IMR-90 (cell line): ENCODE measurements around the gene FBXW7. TPM values are rescaled to one million over a fixed set of nuclear protein-coding genes. Genes with fewer than 3 reads are reported as not detected.

Source experiments
- ATAC-seq: fragments of 200-7000 bp; cut with Tn5 transposase; 2 replicates; pipeline ENCODE4 v1.9.1; 2020; ENCODE audit warnings: low read depth, mild to moderate bottlenecking, moderate library complexity
- BruUV-seq: library from RNA; stranded (reverse); fragments of 400-500 nt; replicated peaks from 2 replicates; lab custom pipeline; 2021; lab: Mats Ljungman, UMichigan
- CTCF ChIA-PET: fragments of 300-600 bp; formaldehyde crosslinking; extraction: SDS; loops from one replicate; lab custom pipeline; 2021; ENCODE audit warnings: antibody characterized with exemption; lab: Yijun Ruan, JAX
- POLR2A ChIA-PET: fragments of 300-600 bp; sonication (Branson Sonifier 250); formaldehyde crosslinking; loops from one replicate; lab custom pipeline; 2022; ENCODE audit warnings: antibody characterized with exemption; ENCODE audit not compliant: unreplicated experiment; lab: Charles Lee
- DNase-seq: peaks from one replicate; pipeline ENCODE4 v3.0.0; 2013
- H2AFZ ChIP-seq: replicated peaks from 2 replicates; pipeline ENCODE3; 2013; ENCODE audit warnings: low read length, mild to moderate bottlenecking; ENCODE audit not compliant: poor library complexity
- H2AK5ac ChIP-seq: 2 replicates; pipeline ENCODE4 v1.6.1; 2013; ENCODE audit warnings: low read depth, low read length, inconsistent platforms
- H2AK9ac ChIP-seq: replicated peaks from 2 replicates; pipeline ENCODE3; 2013; ENCODE audit warnings: mild to moderate bottlenecking, low read depth, low read length, moderate library complexity; ENCODE audit not compliant: poor library complexity
- H2BK120ac ChIP-seq: 2 replicates; pipeline ENCODE4 v1.6.1; 2013; ENCODE audit warnings: low read depth, low read length, inconsistent platforms
- H2BK15ac ChIP-seq: 3 replicates; pipeline ENCODE4 v1.6.1; 2013; ENCODE audit warnings: low read depth, low read length, inconsistent platforms
- H2BK20ac ChIP-seq: 2 replicates; pipeline ENCODE4 v1.6.1; 2013; ENCODE audit warnings: low read depth, mild to moderate bottlenecking, inconsistent platforms, low read length, moderate library complexity
- H2BK5ac ChIP-seq: 2 replicates; pipeline ENCODE4 v1.6.1; 2013; ENCODE audit warnings: mild to moderate bottlenecking, low read depth, low read length, inconsistent platforms; ENCODE audit not compliant: poor library complexity, severe bottlenecking
- H3K14ac ChIP-seq: replicated peaks from 2 replicates; pipeline ENCODE4 v1.6.1; 2013; ENCODE audit warnings: low read depth, low read length, inconsistent platforms
- H3K18ac ChIP-seq: 2 replicates; pipeline ENCODE4 v1.6.1; 2013; ENCODE audit warnings: low read depth, low read length, control low read depth
- H3K23ac ChIP-seq: 2 replicates; pipeline ENCODE4 v1.6.1; 2013; ENCODE audit warnings: low read depth, low read length, inconsistent platforms
- H3K27ac ChIP-seq: 2 replicates; pipeline ENCODE4 v1.5.1; 2013; ENCODE audit warnings: mild to moderate bottlenecking, control low read depth, low read length; ENCODE audit not compliant: insufficient read depth
- H3K27me3 ChIP-seq: 2 replicates; pipeline ENCODE4 v1.6.1; 2013; ENCODE audit warnings: low read length; ENCODE audit not compliant: control insufficient read depth, insufficient read depth
- H3K36me3 ChIP-seq: 2 replicates; pipeline ENCODE4 v1.6.1; 2013; ENCODE audit warnings: low read length, mixed read lengths; ENCODE audit not compliant: control insufficient read depth, insufficient read depth
- H3K4ac ChIP-seq: 2 replicates; pipeline ENCODE4 v1.6.1; 2013; ENCODE audit warnings: low read depth, low read length, inconsistent platforms
- H3K4me1 ChIP-seq: 2 replicates; pipeline ENCODE4 v1.6.1; 2013; ENCODE audit warnings: low read length, mixed read lengths; ENCODE audit not compliant: control insufficient read depth, insufficient read depth
- H3K4me2 ChIP-seq: 2 replicates; pipeline ENCODE4 v1.6.1; 2013; ENCODE audit warnings: low read depth, mild to moderate bottlenecking, control low read depth, low read length, moderate library complexity
- H3K4me3 ChIP-seq: 2 replicates; pipeline ENCODE4 v1.5.1; 2013; ENCODE audit warnings: low read depth, mild to moderate bottlenecking, control low read depth, low read length, moderate library complexity; ENCODE audit not compliant: insufficient read depth
- H3K56ac ChIP-seq: 2 replicates; pipeline ENCODE4 v1.6.1; 2013; ENCODE audit warnings: low read length, inconsistent platforms; ENCODE audit not compliant: insufficient read depth; ENCODE audit errors: extremely low read depth
- H3K79me1 ChIP-seq, 2 experiments: 2 replicates each; pipeline ENCODE4 v1.6.1; 2013; ENCODE audit warnings: low read length in 2 of 2, inconsistent platforms in 1 of 2, low read depth in 1 of 2
- H3K9ac ChIP-seq: 2 replicates; pipeline ENCODE4 v1.6.1; 2013; ENCODE audit warnings: low read depth, low read length, control low read depth
- H3K9me1 ChIP-seq: 2 replicates; pipeline ENCODE4 v1.6.1; 2013; ENCODE audit warnings: low read length, inconsistent platforms; ENCODE audit not compliant: insufficient read depth
- H3K9me3 ChIP-seq: 2 replicates; pipeline ENCODE4 v1.6.1; 2013; ENCODE audit warnings: low read length; ENCODE audit not compliant: control insufficient read depth, insufficient read depth
- H4K20me1 ChIP-seq: 2 replicates; pipeline ENCODE4 v1.6.1; 2013; ENCODE audit warnings: low read length, inconsistent platforms; ENCODE audit not compliant: insufficient read depth
- H4K5ac ChIP-seq: 2 replicates; pipeline ENCODE4 v1.6.1; 2013; ENCODE audit warnings: mild to moderate bottlenecking, low read depth, low read length, control low read depth
- H4K8ac ChIP-seq, 2 experiments: 2 replicates each; pipeline ENCODE4 v1.6.1; 2013; ENCODE audit warnings: low read depth in 2 of 2, low read length in 2 of 2, control low read depth in 1 of 2, inconsistent platforms in 1 of 2
- H4K91ac ChIP-seq: 2 replicates; pipeline ENCODE4 v1.6.1; 2013; ENCODE audit warnings: low read depth, low read length, inconsistent platforms; ENCODE audit not compliant: insufficient read depth
- CEBPB ChIP-seq: IDR thresholded peaks from 2 replicates; pipeline ENCODE4 v1.6.1; 2012; ENCODE audit warnings: low read depth, low read length, improper control_type of control experiment
- CHD1 ChIP-seq: IDR thresholded peaks from 2 replicates; pipeline ENCODE4 v1.6.1; 2012; ENCODE audit warnings: low read depth, low read length, improper control_type of control experiment
- CTCF ChIP-seq: conservative IDR thresholded peaks from 2 replicates; pipeline ENCODE4 v1.5.1; 2012; ENCODE audit warnings: mild to moderate bottlenecking, low read depth, low read length, improper control_type of control experiment
- ELK1 ChIP-seq: fragments of 150-350 bp; IDR thresholded peaks from 2 replicates; pipeline ENCODE4 v1.6.1; 2016; ENCODE audit warnings: low read depth, mild to moderate bottlenecking, low read length, moderate library complexity, borderline replicate concordance
- MAFK ChIP-seq: IDR thresholded peaks from 2 replicates; pipeline ENCODE4 v1.6.1; 2012; ENCODE audit warnings: low read depth, low read length, improper control_type of control experiment
- MAZ ChIP-seq: IDR thresholded peaks from 2 replicates; pipeline ENCODE4 v1.6.1; 2012; ENCODE audit warnings: low read depth, mild to moderate bottlenecking, low read length, improper control_type of control experiment, moderate library complexity, borderline replicate concordance
- MXI1 ChIP-seq: IDR thresholded peaks from 2 replicates; pipeline ENCODE4 v1.6.1; 2012; ENCODE audit warnings: low read depth, mild to moderate bottlenecking, low read length, moderate library complexity, borderline replicate concordance
- NFE2L2 ChIP-seq: fragments of 150-350 bp; IDR thresholded peaks from 2 replicates; pipeline ENCODE4 v1.6.1; 2016; ENCODE audit warnings: low read depth, mild to moderate bottlenecking, low read length
- POLR2A ChIP-seq: IDR thresholded peaks from 2 replicates; pipeline ENCODE4 v1.6.1; 2012; ENCODE audit warnings: mild to moderate bottlenecking, low read depth, low read length
- RAD21 ChIP-seq: IDR thresholded peaks from 2 replicates; pipeline ENCODE4 v1.6.1; 2012; ENCODE audit warnings: low read length, improper control_type of control experiment
- RCOR1 ChIP-seq: IDR thresholded peaks from 2 replicates; pipeline ENCODE4 v1.6.1; 2012; ENCODE audit warnings: mild to moderate bottlenecking, low read length, improper control_type of control experiment; ENCODE audit not compliant: insufficient replicate concordance
- RFX5 ChIP-seq: IDR thresholded peaks from 2 replicates; pipeline ENCODE4 v1.8.0; 2012; ENCODE audit warnings: low read depth, mild to moderate bottlenecking, low read length, moderate library complexity
- SMC3 ChIP-seq: fragments of 150-350 bp; IDR thresholded peaks from 2 replicates; pipeline ENCODE4 v1.6.1; 2016; ENCODE audit warnings: low read depth, mild to moderate bottlenecking, antibody characterized with exemption, low read length, moderate library complexity
- USF2 ChIP-seq: fragments of 150-350 bp; IDR thresholded peaks from 2 replicates; pipeline ENCODE4 v1.6.1; 2017; ENCODE audit warnings: mild to moderate bottlenecking, antibody characterized with exemption, low read length, low read depth
- WGBS, 2 experiments: methylation state at CpG; one replicate each; pipeline versions ENCODE4 v1.1.5 to v1.1.7; 2013; ENCODE audit warnings: missing lambda C conversion rate in 2 of 2; ENCODE audit not compliant: insufficient read length in 1 of 2; ENCODE audit errors: extremely low coverage in 2 of 2; 5-methylcytosine and 5-hydroxymethylcytosine counted together
- dilution Hi-C: fragments of 300-500 bp; cut with HindIII; formaldehyde crosslinking; loops from one replicate; pipeline ENCODE4 v1.14.3; 2018; ENCODE audit warnings: low sequenced_read_pairs; ENCODE audit not compliant: unreplicated experiment
- in situ Hi-C: fragments of 300-500 bp; cut with MboI; formaldehyde crosslinking; loops from 3 replicates; pipeline ENCODE4 v1.14.3; 2019; ENCODE audit warnings: low sequenced_read_pairs, inconsistent platforms, mixed read lengths
- intact Hi-C: fragments of 100-400 bp; cut with micrococcal nuclease; formaldehyde crosslinking; loops from 2 replicates; pipeline ENCODE4 v1.10.0; 2022
- polyA plus RNA-seq, 3 experiments: library from polyadenylated mRNA; depleted of rRNA; stranded (reverse); fragments of >200 nt; gene quantifications; 2 replicates each; pipeline ENCODE4 v1.2.3, GENCODE V29; 2012; ENCODE audit warnings: low replicate concordance in 1 of 3
- total RNA-seq: library from RNA; depleted of rRNA; stranded (reverse); fragments of >200 nt; gene quantifications from 2 replicates; pipeline ENCODE4 v1.2.3, GENCODE V29; 2012

Gene FBXW7
- total and polyA plus RNA-seq, 2 of the 4 experiments (the other 2 are of a cell fraction), result 7.2 to 27.4 TPM

- Histone ChIP-seq H3K4me3 (peak overlapping the region; percentile 88), H4K91ac (no peak overlapping the region), H3K27me3 (no peaks in the 10 kb centered on the region), H4K20me1 (peaks cover 16% of the 10 kb centered on the region), H3K18ac (no peak overlapping the region), H2AFZ (peak overlapping the region; percentile 98), H3K14ac (no peak overlapping the region; the same call in 1 of the 2 replicates), H3K9me1 (peaks cover 2% of the 10 kb centered on the region; the same call in 1 of the 2 replicates), H2BK20ac (no peak overlapping the region), H3K36me3 (peaks cover 5% of the 10 kb centered on the region; the same call in 1 of the 2 replicates), H3K4me2 (peak overlapping the region; percentile 86), H2BK15ac (no peak overlapping the region), H2AK5ac (no peak overlapping the region), H3K56ac (peak overlapping the region; percentile 44; the same call in 1 of the 2 replicates), H3K4me1 (peaks cover 3% of the 10 kb centered on the region; the same call in 1 of the 2 replicates), H3K9me3 (no peaks in the 10 kb centered on the region), H3K4ac (no peak overlapping the region), H3K9ac (peak overlapping the region; percentile 41), H2BK120ac (no peak overlapping the region), H3K23ac (peak overlapping the region; percentile 90), H2AK9ac (peak overlapping the region; percentile 71), H3K27ac (peak overlapping the region; percentile 73), H2BK5ac (no peak overlapping the region), H4K8ac (no peak overlapping the region), H3K79me1 (peaks cover 28 to 37% of the 10 kb centered on the region in 2 experiments), H4K5ac (no peak overlapping the region)
- ATAC-seq (0 out of 2 replicates have a peak, but pooled peaks have one; percentile 5), DNase-seq (no peak)
- intact Hi-C loops, result loop anchor here (5.0 kb wide), 1 partner anchor 127 kb away; no protein-coding TSS in a partner anchor
- CTCF ChIA-PET, result no interaction called here
- POLR2A ChIA-PET, result no interaction called here
- 2% methylated on average over 7 of the region's 45 CpGs; no CpG with 5 or more reads in 1 of the 2 experiments for WGBS, 2 experiments
- dilution Hi-C loops, result no loop called here
- no TSS peak for BruUV-seq
- in situ Hi-C loops, result no loop called here
- no peak for TF ChIP-seq RFX5
- no peak for TF ChIP-seq RCOR1
- no peak for TF ChIP-seq SMC3
- no peak for TF ChIP-seq USF2
- TF ChIP-seq NFE2L2, result no peak
- no peak for TF ChIP-seq CTCF
- no peak for TF ChIP-seq ELK1
- no peak for TF ChIP-seq CHD1
- TF ChIP-seq CEBPB, result no peak
- TF ChIP-seq MXI1, result no peak
- no peak for TF ChIP-seq RAD21
- TF ChIP-seq POLR2A, result no peak
- TF ChIP-seq MAZ, result no peak
- no peak for TF ChIP-seq MAFK
These were observed 1.1 kb downstream of the FBXW7 start for GRCh38 chr4:152534541-152535359.
